HG02981 (cell line): Measurements from ENCODE around the gene EVPLL.
"Not testable (repeated sequence)": the region's sequence is repeated elsewhere in the genome, so short reads cannot be mapped to it uniquely, and the experiment has no call there.

ENCODE experiments used
- ATAC-seq: cut with Tn5 transposase; IDR thresholded peaks from one replicate; pipeline ENCODE4 v1.9.1; 2021; ENCODE audit warnings: mild to moderate bottlenecking, moderate library complexity; ENCODE audit not compliant: unreplicated experiment

Gene EVPLL

DNA sequence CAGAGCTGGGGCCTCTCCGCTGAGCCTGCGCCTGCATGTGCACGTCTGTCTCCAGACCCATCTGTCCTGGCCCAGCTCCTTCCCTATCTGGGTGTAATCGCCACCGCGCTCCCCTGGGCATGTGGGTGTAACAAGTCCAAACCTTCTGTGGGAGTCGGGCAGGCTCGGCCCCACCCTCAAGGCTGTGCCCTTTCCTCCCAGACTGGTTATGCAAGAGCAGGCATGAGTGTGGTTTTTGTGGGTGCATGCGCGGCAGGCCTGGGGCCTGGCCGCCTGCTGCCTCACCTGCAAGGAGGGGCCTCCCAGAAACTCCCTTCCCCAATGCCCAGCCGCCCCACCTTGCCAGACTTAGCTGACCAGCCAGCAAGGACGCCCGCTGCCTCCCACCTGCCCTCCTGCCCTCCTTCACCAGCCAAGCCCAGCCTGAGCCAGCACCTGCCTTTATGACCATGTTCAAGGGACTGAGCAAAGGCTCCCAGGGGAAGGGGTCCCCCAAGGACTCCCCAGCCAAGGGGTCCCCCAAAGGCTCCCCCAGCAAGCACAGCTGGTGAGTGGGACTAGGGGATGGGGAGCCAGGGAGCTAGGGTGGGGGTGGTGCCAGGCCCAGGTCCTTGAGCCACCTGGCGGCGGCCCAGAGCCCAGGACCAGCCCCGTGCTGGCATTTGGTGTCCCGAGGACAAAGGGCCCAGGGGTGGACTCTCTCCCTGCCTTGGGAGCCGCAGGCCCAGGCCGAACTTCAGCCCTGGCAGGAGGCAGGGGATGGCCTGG is at the start of gene EVPLL:
EVPLL (plus strand) TSS at position 342 of the 768 bp plus-strand sequence. CDS start 3,160 bp downstream, outside the sequence.
- no peak for ATAC-seq

DNA sequence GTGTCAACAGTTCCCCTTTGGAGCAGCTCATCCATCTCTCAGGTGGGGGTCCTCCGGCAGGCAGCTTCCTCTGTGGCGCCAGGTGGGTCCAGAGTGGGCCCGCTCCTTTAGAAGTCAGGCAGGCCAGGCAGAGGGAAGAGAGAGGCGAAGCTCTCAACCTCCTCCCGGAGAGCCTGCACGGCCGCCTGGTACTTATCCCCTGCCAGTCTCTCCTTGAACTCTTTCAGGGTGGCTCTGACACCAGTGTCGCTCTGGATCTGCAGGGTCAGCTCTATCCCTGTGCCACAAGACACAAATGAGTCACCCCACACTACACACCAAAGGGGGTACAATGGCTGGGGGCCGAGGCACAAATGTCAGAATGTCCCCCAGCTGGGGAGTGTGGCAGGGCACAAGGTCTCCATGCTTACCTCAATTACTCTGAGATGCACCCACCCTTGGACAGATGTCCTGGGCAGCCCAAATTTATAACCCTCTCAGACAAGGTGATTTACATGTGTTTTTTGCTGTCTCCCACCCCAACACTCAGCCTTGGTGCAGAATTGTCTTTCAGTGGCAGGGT is 48.9 kb upstream of the EVPLL start:
- ATAC-seq, result no peak

GRCh38 chr17:18331879-18332278 is 45.7 kb upstream of the EVPLL start:
- no peak for ATAC-seq

DNA sequence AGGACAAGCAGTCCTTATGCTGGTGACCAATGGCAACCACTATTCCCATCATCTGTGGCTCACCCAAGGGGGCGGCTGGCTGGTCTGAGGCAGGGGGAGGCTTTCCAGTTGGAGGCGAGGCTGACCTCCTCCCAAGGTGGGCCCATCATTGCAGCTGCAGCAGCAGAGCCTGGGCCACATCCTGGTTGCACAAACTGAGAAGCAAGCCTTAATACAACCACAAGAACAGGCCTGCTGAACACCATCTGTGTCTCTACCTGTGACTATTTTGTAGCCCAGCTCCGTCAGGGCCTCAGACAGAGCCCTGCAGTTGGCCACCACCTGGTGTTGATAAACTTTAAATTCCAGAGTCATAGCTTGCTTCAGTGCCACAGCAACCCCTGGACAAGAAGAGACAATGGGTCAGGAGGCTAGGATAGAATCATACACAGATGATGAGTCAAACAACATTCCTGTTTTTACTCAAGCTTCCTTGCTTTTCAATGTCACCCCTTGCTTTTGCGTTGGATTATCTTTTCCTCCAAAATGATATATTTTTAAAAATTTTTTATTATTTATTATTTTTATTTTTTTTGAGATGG is 44.6 kb upstream of the EVPLL start:
- ATAC-seq, result no peak

DNA sequence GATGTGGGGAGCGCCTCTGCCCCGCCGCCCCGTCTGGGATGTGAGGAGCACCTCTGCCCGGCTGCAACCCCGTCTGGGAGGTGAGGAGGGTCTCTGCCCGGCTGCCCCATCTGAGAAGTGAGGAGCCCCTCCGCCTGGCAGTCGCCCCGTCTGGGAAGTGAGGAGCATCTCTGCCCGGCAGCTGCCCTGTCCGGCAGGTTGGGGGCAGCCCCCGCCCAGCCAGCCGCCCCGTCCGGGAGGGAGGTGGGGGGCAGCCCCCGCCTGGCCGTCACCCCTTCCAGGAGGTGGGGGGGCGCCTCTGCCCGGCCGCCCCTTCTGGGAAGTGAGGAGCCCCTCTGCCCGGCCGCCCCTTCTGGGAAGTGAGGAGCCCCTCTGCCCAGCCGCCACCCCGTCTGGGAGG is 39.4 kb upstream of the EVPLL start:
- ATAC-seq, result not testable (repeated sequence)

DNA sequence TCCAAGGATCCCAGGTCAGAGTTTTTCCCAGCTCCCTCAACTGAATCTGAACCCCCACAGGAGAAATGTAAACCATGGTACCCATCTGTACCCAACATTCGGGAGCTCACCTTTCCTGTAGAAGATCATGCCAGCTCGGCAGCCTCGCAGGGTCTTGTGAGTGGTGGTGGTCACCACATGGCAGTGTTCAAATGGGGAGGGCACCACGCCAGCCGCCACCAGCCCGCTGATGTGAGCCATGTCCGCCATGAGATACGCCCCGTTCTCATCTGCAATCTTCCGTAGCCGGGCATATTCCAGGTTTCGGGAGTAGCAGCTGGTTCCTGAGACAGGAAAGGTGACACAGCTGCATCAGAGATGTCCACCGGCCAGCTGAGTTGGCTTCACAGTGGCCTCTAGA is 37.6 kb upstream of the EVPLL start:
- no peak for ATAC-seq

DNA sequence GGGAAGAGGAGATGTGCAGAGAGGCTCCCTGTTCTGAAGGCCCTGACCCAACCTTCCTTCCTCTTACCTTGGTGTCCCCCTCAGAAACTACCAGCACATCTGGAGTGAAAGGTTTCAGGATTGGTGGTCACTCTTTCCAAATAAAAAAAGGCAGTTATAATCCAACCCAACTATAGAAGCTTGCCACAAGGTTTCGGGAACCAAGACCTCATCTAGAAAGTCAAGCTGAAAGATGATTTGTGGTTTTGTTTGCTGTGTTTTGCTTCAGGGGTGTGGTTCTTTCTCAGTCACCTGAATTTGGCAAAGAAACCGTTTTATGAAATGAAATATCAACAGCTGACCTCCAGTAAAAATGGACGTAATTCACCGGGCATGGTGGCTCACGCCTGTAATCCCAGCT is 33.6 kb upstream of the EVPLL start:
- no peak for ATAC-seq

DNA sequence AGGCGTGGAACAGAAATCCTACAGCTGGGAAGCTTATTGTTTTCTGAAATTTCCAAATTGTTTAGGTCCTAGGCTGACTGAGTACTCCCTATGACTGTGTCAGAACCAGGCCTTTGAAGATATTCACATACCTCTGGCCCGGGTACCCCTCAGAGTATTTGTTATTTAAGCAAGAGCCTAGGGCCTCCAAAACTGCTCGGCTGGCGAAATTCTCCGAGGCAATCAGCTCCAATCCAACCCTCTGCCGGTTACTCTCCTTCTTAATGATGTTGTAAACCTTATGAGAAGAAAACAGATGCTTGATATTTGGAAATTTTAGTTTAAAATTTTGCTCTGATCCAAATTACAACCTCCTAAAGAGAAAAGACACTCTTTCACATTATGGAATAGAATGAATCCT is 24.0 kb upstream of the EVPLL start:
- no peak for ATAC-seq

DNA sequence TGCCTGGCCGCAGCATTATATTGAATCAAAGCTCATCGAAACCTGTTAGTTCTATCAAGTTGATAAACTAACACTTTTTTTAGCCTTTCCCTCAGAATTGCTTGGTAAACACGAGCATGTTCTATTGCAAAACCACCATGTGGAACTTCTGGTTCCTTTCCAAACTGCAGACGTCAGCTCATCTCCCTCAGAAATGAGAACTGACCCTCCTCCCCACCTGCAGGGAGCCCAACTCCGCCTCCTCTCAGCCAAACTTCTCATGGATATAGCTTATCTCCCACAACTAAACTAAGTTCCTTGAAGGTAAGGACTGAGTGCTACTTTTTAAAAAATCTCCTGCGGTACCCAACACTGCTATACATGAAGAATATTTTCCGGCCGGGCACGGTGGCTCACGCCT is 21.0 kb upstream of the EVPLL start:
- ATAC-seq, result no peak

- ATAC-seq, result no peak
Observed at GRCh38 chr17:18360518-18360917, 17.1 kb upstream of the EVPLL start.

DNA sequence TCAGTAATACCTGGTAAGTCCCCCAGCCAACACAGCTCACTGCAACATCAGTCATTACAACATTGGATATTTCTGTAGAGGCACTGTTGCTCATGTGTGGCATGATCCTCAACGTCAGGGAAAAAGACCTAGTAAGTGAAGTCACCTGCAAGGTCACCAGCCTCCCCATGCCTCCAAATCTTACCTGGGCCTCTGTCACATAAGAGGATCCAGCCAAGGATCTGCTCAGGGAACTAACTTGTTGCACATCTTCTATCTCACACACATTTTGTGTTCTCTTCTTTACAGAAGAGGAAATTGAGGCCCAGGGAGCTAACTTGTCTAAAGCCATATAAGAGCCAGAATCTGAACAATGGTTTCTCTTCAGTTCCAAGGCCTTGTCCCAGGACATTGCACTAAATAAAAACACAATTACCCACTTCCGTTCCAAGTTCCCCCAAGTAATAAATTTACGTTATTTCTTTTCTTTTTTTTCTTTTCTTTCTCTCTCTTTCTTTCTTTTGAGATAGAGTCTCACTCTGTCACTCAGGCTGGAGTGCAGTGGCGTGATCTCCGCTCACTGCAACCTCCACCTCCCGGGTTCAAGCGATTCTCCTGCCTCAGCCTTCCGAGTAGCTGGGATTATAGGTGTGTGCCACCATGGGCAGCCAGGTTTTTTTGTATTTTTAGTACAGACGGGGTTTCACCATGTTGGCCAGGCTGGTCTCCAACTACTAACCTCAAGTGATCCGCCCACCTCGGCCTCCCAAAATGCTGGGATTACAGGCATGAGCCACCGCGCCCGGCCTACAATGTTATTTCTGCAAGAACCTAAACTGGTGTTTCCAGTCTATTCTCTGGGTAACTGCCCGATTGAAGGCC is 15.5 kb upstream of the EVPLL start:
- no peak for ATAC-seq

DNA sequence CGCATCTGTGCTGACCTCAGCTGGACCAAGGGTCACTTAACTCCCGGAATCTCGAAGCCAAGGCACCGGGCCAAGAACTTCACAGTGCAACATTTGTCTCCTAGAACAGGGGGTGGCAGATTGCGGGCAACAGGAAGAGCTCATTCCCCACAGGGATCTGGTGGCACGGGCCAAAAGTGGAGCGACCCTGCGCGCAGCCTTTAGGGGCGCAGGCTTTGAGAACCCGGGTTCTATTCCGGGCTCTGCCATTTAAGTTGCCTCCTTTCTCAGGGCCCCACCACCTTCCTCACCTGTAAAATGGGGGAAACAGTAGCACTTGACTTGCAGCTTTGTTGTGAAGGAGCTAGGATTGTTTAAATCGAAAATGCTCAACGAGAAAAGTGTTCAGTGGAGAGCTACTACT is 14.9 kb upstream of the EVPLL start:
- no peak for ATAC-seq

- peak; percentile 98 for ATAC-seq
Observed at GRCh38 chr17:18363101-18364049, 14.2 kb upstream of the EVPLL start, which contains the start of gene SHMT1. Gene SHMT1, minus strand, starts transcription at chr17:18363550. Its CDS starts 7,569 bp downstream, at chr17:18355981.

DNA sequence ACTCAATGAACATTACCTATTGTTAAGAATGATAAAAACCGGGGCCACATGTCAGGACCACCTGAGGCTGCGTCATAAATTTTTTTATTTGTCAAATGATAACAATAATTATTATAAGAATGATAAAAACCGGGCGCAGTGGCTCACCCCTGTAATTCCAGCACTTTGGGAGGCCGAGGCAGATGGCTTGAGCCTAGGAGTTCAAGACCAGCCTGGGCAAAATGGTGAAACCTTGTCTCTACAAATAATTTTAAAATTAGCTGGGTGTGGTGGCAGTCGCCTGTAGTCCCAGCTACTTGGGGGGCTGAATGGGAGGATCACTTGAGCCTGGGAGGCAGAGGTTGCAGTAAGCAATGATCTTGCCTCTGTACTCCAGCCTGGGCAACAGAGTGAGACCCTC is 13.4 kb upstream of the EVPLL start:
- ATAC-seq, result no peak

GRCh38 chr17:18368946-18369345 is 8.6 kb upstream of the EVPLL start:
- no peak for ATAC-seq

DNA sequence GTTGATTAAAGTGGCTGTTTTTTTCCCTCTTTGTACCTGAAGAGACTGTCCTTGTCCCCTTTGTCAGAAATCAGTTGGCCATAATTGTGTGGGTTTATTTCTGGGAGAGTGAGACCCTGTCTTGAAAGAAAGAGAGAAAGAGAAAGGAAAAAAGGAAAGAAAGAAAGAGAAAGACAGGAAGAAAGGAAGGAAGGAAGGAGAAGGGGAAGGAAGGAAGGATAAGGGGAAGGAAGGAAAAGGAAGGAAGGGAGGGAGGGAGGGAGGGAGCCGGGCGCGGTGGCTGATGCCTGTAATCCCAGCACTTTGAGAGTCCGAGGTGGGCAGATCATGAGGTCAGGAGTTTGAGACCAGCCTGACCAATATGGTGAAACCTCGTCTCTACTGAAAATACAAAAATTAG is 6.8 kb upstream of the EVPLL start:
- no peak for ATAC-seq

GRCh38 chr17:18371455-18371854 is 6.1 kb upstream of the EVPLL start:
- no peak for ATAC-seq

- ATAC-seq, result not testable (repeated sequence)
Observed at GRCh38 chr17:18373181-18373580, 4.4 kb upstream of the EVPLL start.

DNA sequence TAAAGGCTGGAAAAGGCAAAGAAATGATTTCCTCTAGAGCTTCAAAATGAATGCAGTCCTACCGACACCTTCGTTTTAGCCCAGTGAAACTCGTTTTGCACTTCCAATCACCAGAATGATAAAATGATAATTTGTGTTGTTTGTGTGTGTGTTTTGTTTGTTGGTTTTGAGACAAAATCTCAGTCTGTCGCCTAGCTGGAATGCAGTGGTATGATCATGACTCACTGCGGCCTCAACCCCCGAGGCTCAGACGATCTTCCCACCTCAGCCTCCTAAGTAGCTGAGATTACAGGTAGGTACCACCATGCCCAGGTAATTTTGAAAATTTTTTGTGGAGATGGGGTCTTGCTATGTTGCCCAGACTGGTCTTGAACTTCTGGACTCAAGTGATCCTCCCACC is 3.4 kb upstream of the EVPLL start:
- ATAC-seq, result no peak

- no peak for ATAC-seq
Observed at GRCh38 chr17:18378205-18378505, 577 bp downstream of the EVPLL start.
